Retinal pigment epithelial cell (primary cell): ENCODE data around the gene GSTM1.
A peak's percentile ranks its signal among the peaks of the same experiment; 100 is the strongest.

Experiments
- DNase-seq: peaks from one replicate; pipeline ENCODE4 v3.0.0-alpha.2; 2010; ENCODE audit warnings: low read depth
- H3K4me3 ChIP-seq: 2 replicates; pipeline ENCODE4 v1.5.1; 2011; ENCODE audit warnings: mild to moderate bottlenecking, low read length, control low read depth, moderate library complexity
- TF ChIP-seq, protein P1 (sequence below): conservative IDR thresholded peaks from 2 replicates; pipeline ENCODE4 v1.5.1; 2011; ENCODE audit warnings: low read depth, low read length, control low read depth, inconsistent platforms

Gene GSTM1

GRCh38 chr1:109687641-109688499, at the start of gene GSTM1:
Gene GSTM1, plus strand, starts transcription at chr1:109687817. Its CDS starts 57 bp downstream, at chr1:109687874.
- TF ChIP-seq, protein P1, sequence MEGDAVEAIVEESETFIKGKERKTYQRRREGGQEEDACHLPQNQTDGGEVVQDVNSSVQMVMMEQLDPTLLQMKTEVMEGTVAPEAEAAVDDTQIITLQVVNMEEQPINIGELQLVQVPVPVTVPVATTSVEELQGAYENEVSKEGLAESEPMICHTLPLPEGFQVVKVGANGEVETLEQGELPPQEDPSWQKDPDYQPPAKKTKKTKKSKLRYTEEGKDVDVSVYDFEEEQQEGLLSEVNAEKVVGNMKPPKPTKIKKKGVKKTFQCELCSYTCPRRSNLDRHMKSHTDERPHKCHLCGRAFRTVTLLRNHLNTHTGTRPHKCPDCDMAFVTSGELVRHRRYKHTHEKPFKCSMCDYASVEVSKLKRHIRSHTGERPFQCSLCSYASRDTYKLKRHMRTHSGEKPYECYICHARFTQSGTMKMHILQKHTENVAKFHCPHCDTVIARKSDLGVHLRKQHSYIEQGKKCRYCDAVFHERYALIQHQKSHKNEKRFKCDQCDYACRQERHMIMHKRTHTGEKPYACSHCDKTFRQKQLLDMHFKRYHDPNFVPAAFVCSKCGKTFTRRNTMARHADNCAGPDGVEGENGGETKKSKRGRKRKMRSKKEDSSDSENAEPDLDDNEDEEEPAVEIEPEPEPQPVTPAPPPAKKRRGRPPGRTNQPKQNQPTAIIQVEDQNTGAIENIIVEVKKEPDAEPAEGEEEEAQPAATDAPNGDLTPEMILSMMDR: peak; percentile 32
- DNase-seq: peak; percentile 19
- H3K4me3 ChIP-seq: peak within 1 kb of the TSS; percentile 47

DNA sequence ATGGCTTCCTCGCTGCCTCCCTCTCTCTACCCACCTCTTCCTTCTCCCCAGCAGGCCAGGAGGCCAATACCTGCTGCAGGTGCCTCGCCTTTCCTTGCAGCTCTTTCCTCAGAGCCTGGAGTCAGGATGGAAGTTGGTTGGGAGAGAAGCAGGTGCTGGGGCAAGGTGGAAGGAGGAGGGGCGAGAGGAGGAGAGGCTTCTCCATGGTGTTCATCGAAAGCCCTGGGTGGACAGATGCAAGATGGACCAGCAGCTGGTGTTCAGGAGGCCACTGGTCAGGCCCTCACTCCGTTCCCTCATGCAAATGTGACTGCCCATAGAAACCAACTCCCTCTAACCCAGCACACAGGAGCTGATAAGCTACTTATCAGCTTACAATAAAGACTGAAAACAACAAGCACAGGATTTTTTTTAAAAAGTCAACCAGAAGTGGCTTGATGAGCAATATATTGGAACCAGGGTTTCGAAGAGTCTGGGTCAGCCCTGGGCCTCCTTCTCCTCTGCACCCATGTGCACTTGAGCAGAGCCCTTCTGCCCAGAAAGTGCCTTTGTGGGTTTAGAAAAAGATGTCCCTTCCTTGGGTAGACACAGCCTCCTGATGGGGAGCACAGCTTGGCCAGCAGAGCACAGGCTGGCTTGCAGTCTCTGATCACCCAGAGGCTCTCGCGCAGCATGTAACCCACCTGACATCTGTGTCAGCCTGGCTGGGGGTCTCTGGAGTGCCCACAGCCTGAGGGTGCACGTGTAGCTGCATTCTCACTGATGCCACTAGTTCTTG, 48.4 kb upstream of the GSTM1 start:
- no peak for DNase-seq
- H3K4me3 ChIP-seq: no peak overlapping the region
- TF ChIP-seq, protein P1: no peak

DNA sequence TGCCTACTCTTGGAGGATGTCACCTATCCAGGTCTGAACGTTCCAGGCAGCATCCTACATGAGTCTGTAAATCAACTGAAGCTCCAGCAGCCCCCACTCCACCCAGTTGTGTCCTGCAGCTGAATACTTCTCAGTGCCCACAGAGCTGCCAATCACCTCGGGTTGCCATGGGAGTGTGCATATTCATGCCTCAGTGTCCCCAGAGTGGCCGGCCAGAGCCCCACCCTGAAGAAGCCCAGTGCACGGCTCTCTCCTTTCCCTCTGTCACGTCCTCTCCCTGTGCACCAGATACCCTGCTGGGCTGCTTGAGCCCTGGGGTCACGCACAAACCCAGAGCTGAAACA, 47.8 kb upstream of the GSTM1 start:
- DNase-seq: no peak
- H3K4me3 ChIP-seq: no peak overlapping the region
- TF ChIP-seq, protein P1: no peak

- no peak for DNase-seq
- TF ChIP-seq, protein P1: peak; percentile 97
- H3K4me3 ChIP-seq: no peak overlapping the region
Observed at GRCh38 chr1:109640285-109640865, 47.2 kb upstream of the GSTM1 start.

GRCh38 chr1:109641078-109641740, 46.4 kb upstream of the GSTM1 start:
- TF ChIP-seq, protein P1: no peak
- no peak for DNase-seq
- no peak overlapping the region for H3K4me3 ChIP-seq

- H3K4me3 ChIP-seq: no peak overlapping the region
- TF ChIP-seq, protein P1: no peak
- no peak for DNase-seq
Observed at GRCh38 chr1:109641861-109642260, 45.8 kb upstream of the GSTM1 start.
